AG04450 (cell line): Measurements from ENCODE around the gene NATD1. TPM values are rescaled to one million over a fixed set of nuclear protein-coding genes. Genes with fewer than 3 reads are reported as not detected.

Experiments used
- CTCF ChIA-PET: fragments of 300-600, 350-600 bp; formaldehyde crosslinking; extraction: SDS; loops from one replicate; lab custom pipeline; 2022; ENCODE audit warnings: antibody characterized with exemption, inconsistent platforms; lab: Charles Lee
- POLR2A ChIA-PET: fragments of 350-600 bp; formaldehyde crosslinking; extraction: SDS; loops from one replicate; lab custom pipeline; 2021; ENCODE audit warnings: antibody characterized with exemption, inconsistent platforms; lab: Yijun Ruan, JAX
- DNase-seq: peaks from one replicate; pipeline ENCODE4 v3.0.0-alpha.2; 2011; ENCODE audit warnings: low read depth, low spot score
- H3K27ac ChIP-seq: one replicate; pipeline ENCODE4 v1.5.1; 2012; ENCODE audit warnings: low read depth, low read length, control low read depth
- H3K27me3 ChIP-seq: one replicate; pipeline ENCODE4 v1.6.0; 2012; ENCODE audit warnings: low read length; ENCODE audit not compliant: control insufficient read depth, insufficient read depth
- H3K4me3 ChIP-seq: 2 replicates; pipeline ENCODE4 v1.5.1; 2011; ENCODE audit warnings: mild to moderate bottlenecking, low read depth, low read length, control low read depth
- H3K9me3 ChIP-seq: 2 replicates; pipeline ENCODE4 v1.5.1; 2012; ENCODE audit warnings: low read length; ENCODE audit not compliant: control insufficient read depth, insufficient read depth
- CTCF ChIP-seq: IDR thresholded peaks from 2 replicates; pipeline ENCODE4 v1.5.1; 2011; ENCODE audit warnings: low read depth, low read length, control low read depth, inconsistent platforms
- polyA minus RNA-seq: library from RNA; depleted of rRNA, polyadenylated mRNA; stranded (reverse); fragments of >200 nt; gene quantifications from 2 replicates; pipeline ENCODE4 v1.2.3, GENCODE V29; 2011; rRNA and poly(A)+ RNA removed
- polyA plus RNA-seq: library from polyadenylated mRNA; depleted of rRNA; stranded (reverse); fragments of >200 nt; gene quantifications from 2 replicates; pipeline ENCODE4 v1.2.3, GENCODE V29; 2011; rRNA removed

Gene NATD1
- 4.0 and 5.2 TPM in 2 replicates for polyA plus RNA-seq
- polyA minus RNA-seq = 5.0 and 6.2 TPM in 2 replicates

GRCh38 chr17:21252796-21253645 lies at the start of gene NATD1:
Gene NATD1 (minus strand): TSS chr17:21253410. CDS start chr17:21253264, 146 bp downstream.
- H3K9me3 ChIP-seq = no peaks in the 10 kb centered on the region
- H3K27ac ChIP-seq = no peak within 1 kb of the TSS
- TF ChIP-seq CTCF = no peak
- CTCF ChIA-PET = interaction anchor here (0.6 to 0.9 kb wide), 2 partner anchors 133 to 258 kb away, joined by 4 read pairs; no protein-coding TSS in a partner anchor
- H3K27me3 ChIP-seq = no peaks in the 10 kb centered on the region
- POLR2A ChIA-PET = interaction anchor here (0.6 to 0.7 kb wide), 2 partner anchors 37 to 149 kb away, joined by 5 to 8 read pairs; no protein-coding TSS in a partner anchor
- DNase-seq = peak; percentile 39
- H3K4me3 ChIP-seq = peak within 1 kb of the TSS; percentile 64

GRCh38 chr17:21301593-21302550 lies 48.7 kb upstream of the NATD1 start:
- H3K9me3 ChIP-seq = peaks cover 64% of the 10 kb centered on the region
- no peak for TF ChIP-seq CTCF
- no peak overlapping the region for H3K27ac ChIP-seq
- ChIA-PET POLR2A (no interaction called here), CTCF (interaction anchor here (1.0 kb wide), 1 partner anchor 210 kb away, joined by 3 read pairs; no protein-coding TSS in a partner anchor)
- H3K27me3 ChIP-seq = no peaks in the 10 kb centered on the region
- no peak overlapping the region for H3K4me3 ChIP-seq
- no peak for DNase-seq

GRCh38 chr17:21300601-21301571 lies 47.7 kb upstream of the NATD1 start:
- ChIA-PET CTCF (no interaction called here), POLR2A (interaction anchor here (0.7 kb wide), 1 partner anchor 10 kb away, joined by 3 read pairs; no protein-coding TSS in a partner anchor)
- no peak for DNase-seq
- Histone ChIP-seq H3K27me3 (no peaks in the 10 kb centered on the region), H3K27ac (no peak overlapping the region), H3K4me3 (no peak overlapping the region), H3K9me3 (peaks cover 74% of the 10 kb centered on the region)
- no peak for TF ChIP-seq CTCF

GRCh38 chr17:21299981-21300600 lies 46.9 kb upstream of the NATD1 start:
- Histone ChIP-seq H3K9me3 (peaks cover 82% of the 10 kb centered on the region), H3K27ac (no peak overlapping the region), H3K4me3 (no peak overlapping the region), H3K27me3 (no peaks in the 10 kb centered on the region)
- TF ChIP-seq CTCF = no peak
- DNase-seq = no peak
- POLR2A ChIA-PET = no interaction called here
- CTCF ChIA-PET = no interaction called here
